GM23248 (cell line): ENCODE measurements around the gene AKAP6. TPM values are rescaled to one million over a fixed set of nuclear protein-coding genes. Genes with fewer than 3 reads are reported as not detected.

Source experiments
- DNase-seq: peaks from one replicate; pipeline ENCODE4 v3.0.0-alpha.2; 2015
- H2AFZ ChIP-seq: fragments of 200-600 bp; sonication (generic); 2 replicates; pipeline ENCODE4 v1.6.1; 2016; ENCODE audit warnings: antibody characterized with exemption
- H3F3A ChIP-seq: fragments of 200-600 bp; sonication (generic); 2 replicates; pipeline ENCODE4 v1.6.1; 2016; ENCODE audit warnings: mild to moderate bottlenecking, antibody characterized with exemption, mixed run types; ENCODE audit not compliant: insufficient read depth
- H3K27ac ChIP-seq: fragments of 200-600 bp; sonication (generic); 2 replicates; pipeline ENCODE4 v1.5.1; 2016; ENCODE audit warnings: mild to moderate bottlenecking
- H3K27me3 ChIP-seq: fragments of 200-600 bp; sonication (generic); replicated peaks from 2 replicates; pipeline ENCODE4 v1.6.1; 2016; ENCODE audit warnings: mild to moderate bottlenecking; ENCODE audit not compliant: insufficient read depth
- H3K36me3 ChIP-seq: fragments of 200-600 bp; sonication (generic); 2 replicates; pipeline ENCODE4 v1.6.1; 2016; ENCODE audit warnings: low read depth, mild to moderate bottlenecking
- H3K4me1 ChIP-seq: fragments of 200-600 bp; sonication (generic); 2 replicates; pipeline ENCODE4 v1.6.1; 2016; ENCODE audit warnings: mild to moderate bottlenecking; ENCODE audit not compliant: insufficient read depth
- H3K4me2 ChIP-seq: fragments of 200-600 bp; sonication (generic); one replicate; pipeline ENCODE4 v1.6.1; 2016; ENCODE audit warnings: mild to moderate bottlenecking; ENCODE audit not compliant: unreplicated experiment
- H3K4me3 ChIP-seq: fragments of 200-600 bp; sonication (generic); 2 replicates; pipeline ENCODE4 v1.5.1; 2016; ENCODE audit warnings: mild to moderate bottlenecking
- H3K79me2 ChIP-seq: fragments of 200-600 bp; sonication (generic); 2 replicates; pipeline ENCODE4 v1.6.1; 2016; ENCODE audit warnings: mild to moderate bottlenecking; ENCODE audit not compliant: insufficient read depth
- H3K9ac ChIP-seq: fragments of 200-600 bp; sonication (generic); 2 replicates; pipeline ENCODE4 v1.6.1; 2016; ENCODE audit warnings: mild to moderate bottlenecking
- H3K9me2 ChIP-seq: fragments of 200-600 bp; sonication (generic); 2 replicates; pipeline ENCODE4 v1.6.1; 2016; ENCODE audit warnings: mixed run types, mild to moderate bottlenecking, moderate library complexity; ENCODE audit not compliant: insufficient read depth
- H3K9me3 ChIP-seq: fragments of 200-600 bp; sonication (generic); one replicate; pipeline ENCODE4 v1.6.1; 2017; ENCODE audit warnings: low read depth
- H4K20me1 ChIP-seq: fragments of 200-600 bp; sonication (generic); 2 replicates; pipeline ENCODE4 v1.6.0; 2016; ENCODE audit not compliant: insufficient read depth
- EZH2 ChIP-seq: fragments of 200-600 bp; sonication (generic); IDR thresholded peaks from 2 replicates; pipeline ENCODE4 v1.6.1; 2018; ENCODE audit warnings: antibody characterized with exemption, mild to moderate bottlenecking; ENCODE audit not compliant: insufficient read depth, poor library complexity, severe bottlenecking
- EZH2phosphoT487 ChIP-seq: fragments of 200-600 bp; sonication (generic); IDR thresholded peaks from 2 replicates; pipeline ENCODE4 v1.6.1; 2018; ENCODE audit warnings: antibody characterized with exemption, moderate library complexity, mild to moderate bottlenecking, low read depth; ENCODE audit not compliant: insufficient read depth
- whole genome bisulfite sequencing, 2 experiments: methylation state at CpG; one replicate each; pipeline ENCODE4 v1.1.6; 2015 to 2017; ENCODE audit warnings: low lambda C conversion rate in 2 of 2, low coverage in 1 of 2; ENCODE audit errors: missing lambda C conversion rate in 2 of 2; 5-methylcytosine and 5-hydroxymethylcytosine counted together
- in situ Hi-C: fragments of 300-500 bp; cut with MboI; formaldehyde crosslinking; loops from 2 replicates; pipeline ENCODE4 v1.15.0; 2020
- polyA plus RNA-seq: library from polyadenylated mRNA; unstranded; fragments of >200 nt; fragmentation: Nextera tagmentation; extraction: Ambion mirVana; gene quantifications from 2 replicates; pipeline ENCODE4 v1.2.1, GENCODE V29; 2016
- total RNA-seq: library from RNA; depleted of rRNA; stranded (reverse); fragments of >200 nt; shearing (Covaris generic); gene quantifications from 2 replicates; pipeline ENCODE4 v1.2.3, GENCODE V29; 2014

Gene AKAP6
- total and polyA plus RNA-seq, 2 experiments from 2014 or later: 4.8 to 19.1 TPM

GRCh38 chr14:32694795-32695449, 365.8 kb downstream of the AKAP6 start:
- H2AFZ ChIP-seq: no peak overlapping the region
- WGBS, 2 experiments: 95 to 96% methylated on average over 3 of the region's 3 CpGs
- no peak for DNase-seq
- H3K36me3 ChIP-seq: no peaks in the 10 kb centered on the region
- no peak overlapping the region for H3K4me2 ChIP-seq
- H3K9ac ChIP-seq: no peak overlapping the region
- H3K27ac ChIP-seq: no peak overlapping the region
- H3F3A ChIP-seq: peaks cover 14% of the 10 kb centered on the region
- in situ Hi-C loops: no loop called here
- H4K20me1 ChIP-seq: no peaks in the 10 kb centered on the region
- no peaks in the 10 kb centered on the region for H3K9me3 ChIP-seq
- no peak overlapping the region for H3K4me3 ChIP-seq
- H3K27me3 ChIP-seq: no peaks in the 10 kb centered on the region
- no peak for TF ChIP-seq EZH2phosphoT487
- no peak for TF ChIP-seq EZH2
- H3K79me2 ChIP-seq: no peaks in the 10 kb centered on the region
- no peaks in the 10 kb centered on the region for H3K9me2 ChIP-seq
- peaks cover 44% of the 10 kb centered on the region for H3K4me1 ChIP-seq

GRCh38 chr14:32696325-32697091, 367.4 kb downstream of the AKAP6 start:
- in situ Hi-C loops: no loop called here
- Histone ChIP-seq H4K20me1 (no peaks in the 10 kb centered on the region), H3F3A (peaks cover 14% of the 10 kb centered on the region), H3K79me2 (no peaks in the 10 kb centered on the region), H3K9me2 (no peaks in the 10 kb centered on the region), H3K9me3 (no peaks in the 10 kb centered on the region), H3K36me3 (no peaks in the 10 kb centered on the region), H3K9ac (no peak overlapping the region), H3K27ac (no peak overlapping the region), H3K4me2 (no peak overlapping the region), H2AFZ (no peak overlapping the region), H3K27me3 (no peaks in the 10 kb centered on the region), H3K4me3 (no peak overlapping the region), H3K4me1 (peaks cover 44% of the 10 kb centered on the region)
- WGBS, 2 experiments: 96 to 100% methylated on average over 3 of the region's 3 CpGs
- DNase-seq: no peak
- TF ChIP-seq EZH2phosphoT487 (no peak), EZH2 (no peak)

- H3F3A ChIP-seq: peaks cover 20% of the 10 kb centered on the region
- in situ Hi-C loops: no loop called here
- no peak overlapping the region for H2AFZ ChIP-seq
- H4K20me1 ChIP-seq: no peaks in the 10 kb centered on the region
- H3K27me3 ChIP-seq: no peaks in the 10 kb centered on the region
- H3K4me2 ChIP-seq: peak overlapping the region; percentile 39
- H3K4me1 ChIP-seq: peaks cover 49% of the 10 kb centered on the region
- H3K36me3 ChIP-seq: no peaks in the 10 kb centered on the region
- no peak overlapping the region for H3K9ac ChIP-seq
- no peak for TF ChIP-seq EZH2
- TF ChIP-seq EZH2phosphoT487: no peak
- H3K27ac ChIP-seq: no peak overlapping the region
- no peak overlapping the region for H3K4me3 ChIP-seq
- H3K9me3 ChIP-seq: no peaks in the 10 kb centered on the region
- H3K79me2 ChIP-seq: no peaks in the 10 kb centered on the region
- WGBS, 2 experiments: 91 to 95% methylated on average over 2 of the region's 2 CpGs
- H3K9me2 ChIP-seq: no peaks in the 10 kb centered on the region
- DNase-seq: no peak
These were observed 368.0 kb downstream of the AKAP6 start for GRCh38 chr14:32697114-32697513.

- no peak overlapping the region for H3K27ac ChIP-seq
These were observed 368.6 kb downstream of the AKAP6 start for GRCh38 chr14:32697704-32698103.

More at GRCh38 chr14:32697704-32698103, 368.6 kb downstream of the AKAP6 start:
- Histone ChIP-seq H3K9ac (no peak overlapping the region), H3F3A (peaks cover 23% of the 10 kb centered on the region), H3K79me2 (no peaks in the 10 kb centered on the region), H3K4me3 (peak overlapping the region; percentile 5; the same call in 1 of the 2 replicates), H3K36me3 (no peaks in the 10 kb centered on the region), H3K9me3 (no peaks in the 10 kb centered on the region), H3K4me2 (peak overlapping the region; percentile 39), H3K4me1 (peaks cover 52% of the 10 kb centered on the region), H3K27me3 (no peaks in the 10 kb centered on the region), H4K20me1 (no peaks in the 10 kb centered on the region), H2AFZ (no peak overlapping the region), H3K9me2 (no peaks in the 10 kb centered on the region)
- 0 to 3% methylated on average over 1 of the region's 1 CpG for WGBS, 2 experiments
- no peak for TF ChIP-seq EZH2
- TF ChIP-seq EZH2phosphoT487: no peak
- DNase-seq: peak; percentile 63
- in situ Hi-C loops: no loop called here
